Fibroblast of lung (primary cell): Measurements from ENCODE around the gene IGFL2. TPM values are rescaled to one million over a fixed set of nuclear protein-coding genes. Genes with fewer than 3 reads are reported as not detected.
A peak's percentile ranks its signal among the peaks of the same experiment; 100 is the strongest.

Source experiments
- DNase-seq, 2 donors: peaks; one replicate each; pipeline versions ENCODE4 v3.0.0 to v3.0.0-alpha.2; 2010; ENCODE audit warnings: low read depth in 2 of 2
- H2AFZ ChIP-seq: 2 replicates; pipeline ENCODE4 v1.5.1; 2012; ENCODE audit warnings: low read length, control low read depth, inconsistent platforms
- H3K27ac ChIP-seq: 2 replicates; pipeline ENCODE4 v1.5.1; 2011; ENCODE audit warnings: low read length, control low read depth; ENCODE audit not compliant: insufficient read depth
- H3K27me3 ChIP-seq: 2 replicates; pipeline ENCODE4 v1.5.1; 2011; ENCODE audit warnings: mild to moderate bottlenecking, low read length; ENCODE audit not compliant: control insufficient read depth, insufficient read depth
- H3K36me3 ChIP-seq: 2 replicates; pipeline ENCODE4 v1.5.1; 2011; ENCODE audit warnings: low read length; ENCODE audit not compliant: control insufficient read depth, insufficient read depth
- H3K4me1 ChIP-seq: 2 replicates; pipeline ENCODE4 v1.5.1; 2011; ENCODE audit warnings: low read length; ENCODE audit not compliant: control insufficient read depth, insufficient read depth; ENCODE audit errors: extremely low read depth
- H3K4me2 ChIP-seq: 2 replicates; pipeline ENCODE4 v1.5.1; 2011; ENCODE audit warnings: low read length, control low read depth; ENCODE audit not compliant: insufficient read depth; ENCODE audit errors: extremely low read depth
- H3K4me3 ChIP-seq, 4 experiments: fragments of 200-600 bp in 1 of 4; sonication (generic) in 1 of 4; replicated peaks in 1 of 4; 2 replicates each; pipeline ENCODE4 v1.5.1; 2011 to 2016; ENCODE audit warnings: low read length in 4 of 4, low read depth in 3 of 4, mild to moderate bottlenecking in 3 of 4, control low read depth in 2 of 4, inconsistent platforms in 1 of 4, mixed read lengths in 1 of 4; ENCODE audit not compliant: insufficient read depth in 1 of 4; ENCODE audit errors: control extremely low read depth in 1 of 4
- H3K79me2 ChIP-seq: 2 replicates; pipeline ENCODE4 v1.5.1; 2012; ENCODE audit warnings: mild to moderate bottlenecking, low read length, inconsistent platforms; ENCODE audit not compliant: control insufficient read depth, insufficient read depth
- H3K9ac ChIP-seq: 2 replicates; pipeline ENCODE4 v1.5.1; 2011; ENCODE audit warnings: mild to moderate bottlenecking, low read length, control low read depth; ENCODE audit not compliant: insufficient read depth
- H3K9me3 ChIP-seq: 2 replicates; pipeline ENCODE4 v1.5.1; 2012; ENCODE audit warnings: low read depth, low read length; ENCODE audit not compliant: control insufficient read depth, insufficient read depth
- H4K20me1 ChIP-seq: 2 replicates; pipeline ENCODE4 v1.5.1; 2011; ENCODE audit warnings: low read length; ENCODE audit not compliant: control insufficient read depth, insufficient read depth; ENCODE audit errors: extremely low read depth
- CTCF ChIP-seq, 2 donors: IDR thresholded peaks in 1 of 2; conservative IDR thresholded peaks in 1 of 2; 1 replicate in 1 of 2; 2 replicates in 1 of 2; pipeline ENCODE4 v1.5.1; 2011 to 2012; ENCODE audit warnings: low read length in 2 of 2, control low read depth in 1 of 2, inconsistent platforms in 1 of 2, low read depth in 1 of 2, mild to moderate bottlenecking in 1 of 2
- EZH2 ChIP-seq: IDR thresholded peaks from 2 replicates; pipeline ENCODE4 v1.5.1; 2012; ENCODE audit warnings: low read length, control low read depth, mild to moderate bottlenecking; ENCODE audit errors: missing control alignments
- polyA plus RNA-seq, 2 donors: library from polyadenylated mRNA; depleted of rRNA in 1 of 2; stranded (reverse) in 1 of 2; unstranded in 1 of 2; fragments of >200 nt; gene quantifications; 2 replicates each; pipeline ENCODE4 v1.2.1, GENCODE V29; 2011 to 2012; ENCODE audit warnings: missing spikeins in 1 of 2
- total RNA-seq: library from RNA; depleted of rRNA; stranded (reverse); fragments of >200 nt; gene quantifications from 2 replicates; pipeline ENCODE4 v1.2.1, GENCODE V29; 2014

Gene IGFL2
- total and polyA plus RNA-seq, 2 donors (not counting 1 experiment from before 2014, with no cell fraction given) = not detected

GRCh38 chr19:46116121-46116520, 31.9 kb upstream of the IGFL2 start:
- TF ChIP-seq EZH2 (no peak), CTCF (conservative IDR thresholded peaks at IDR 0.05 in 1 of 2, IDR thresholded peaks at IDR 0.05 in 1 of 2; ENCODE audit: low read depth in 1 of 2, low read length in 2 of 2) (no peak)
- H3K4me1 ChIP-seq = no peaks in the 10 kb centered on the region
- H3K4me2 ChIP-seq = no peak overlapping the region

GRCh38 chr19:46118136-46118535, 29.9 kb upstream of the IGFL2 start:
- Histone ChIP-seq H3K27ac (no peak overlapping the region), H4K20me1 (no peaks in the 10 kb centered on the region), H3K9ac (no peak overlapping the region), H3K4me1 (no peaks in the 10 kb centered on the region), H2AFZ (no peak overlapping the region), H3K9me3 (no peaks in the 10 kb centered on the region), H3K4me2 (no peak overlapping the region), H3K4me3 (no peak overlapping the region), H3K36me3 (no peaks in the 10 kb centered on the region), H3K27me3 (peaks cover 12% of the 10 kb centered on the region), H3K79me2 (no peaks in the 10 kb centered on the region)
- DNase-seq = peak in 1 of 2 donors; percentile 80
- TF ChIP-seq CTCF (conservative IDR thresholded peaks at IDR 0.05 in 1 of 2, IDR thresholded peaks at IDR 0.05 in 1 of 2; ENCODE audit: low read depth in 1 of 2, low read length in 2 of 2) (no peak), EZH2 (no peak)

More at GRCh38 chr19:46116121-46116520, 31.9 kb upstream of the IGFL2 start:
- H3K79me2 ChIP-seq = no peaks in the 10 kb centered on the region
- H3K27ac ChIP-seq = no peak overlapping the region
- no peaks in the 10 kb centered on the region for H3K9me3 ChIP-seq
- no peaks in the 10 kb centered on the region for H3K36me3 ChIP-seq
- peaks cover 15% of the 10 kb centered on the region for H3K27me3 ChIP-seq
- no peak overlapping the region for H3K4me3 ChIP-seq
- peak in 1 of 2 donors; percentile 75 for DNase-seq
- no peaks in the 10 kb centered on the region for H4K20me1 ChIP-seq
- no peak overlapping the region for H3K9ac ChIP-seq
- no peak overlapping the region for H2AFZ ChIP-seq

GRCh38 chr19:46124638-46125115, 23.4 kb upstream of the IGFL2 start, which contains the start of gene IGFL3:
Gene IGFL3 (minus strand): TSS chr19:46124688. CDS start chr19:46124649, 39 bp downstream.
- Histone ChIP-seq H3K4me1 (no peaks in the 10 kb centered on the region), H4K20me1 (no peaks in the 10 kb centered on the region)

More at GRCh38 chr19:46124638-46125115, 23.4 kb upstream of the IGFL2 start, which contains the start of gene IGFL3:
- Histone ChIP-seq H2AFZ (no peak within 1 kb of the TSS), H3K9me3 (no peaks in the 10 kb centered on the region), H3K36me3 (no peaks in the 10 kb centered on the region), H3K4me3 (no peak within 1 kb of the TSS), H3K4me2 (no peak within 1 kb of the TSS), H3K27ac (no peak within 1 kb of the TSS), H3K9ac (no peak within 1 kb of the TSS), H3K27me3 (peaks cover 12% of the 10 kb centered on the region), H3K79me2 (no peaks in the 10 kb centered on the region)
- TF ChIP-seq CTCF (conservative IDR thresholded peaks at IDR 0.05 in 1 of 2, IDR thresholded peaks at IDR 0.05 in 1 of 2; ENCODE audit: low read depth in 1 of 2, low read length in 2 of 2) (no peak), EZH2 (peak; percentile 17)
- peak in 1 of 2 donors; percentile 94 for DNase-seq
